Loucy (cell line): ENCODE results near the gene KATNAL2.

Experiments
- EZH2phosphoT487 ChIP-seq: fragments of 200-600 bp; IDR thresholded peaks from 2 replicates; pipeline ENCODE4 v1.6.1; 2018; ENCODE audit warnings: antibody characterized with exemption, mild to moderate bottlenecking, moderate library complexity, borderline replicate concordance
- TF ChIP-seq, protein P1 (sequence below): fragments of 200-600 bp; sonication (generic); conservative IDR thresholded peaks from 2 replicates; pipeline ENCODE4 v1.5.1; 2014; ENCODE audit warnings: mild to moderate bottlenecking, antibody characterized with exemption, low read length

DNA sequence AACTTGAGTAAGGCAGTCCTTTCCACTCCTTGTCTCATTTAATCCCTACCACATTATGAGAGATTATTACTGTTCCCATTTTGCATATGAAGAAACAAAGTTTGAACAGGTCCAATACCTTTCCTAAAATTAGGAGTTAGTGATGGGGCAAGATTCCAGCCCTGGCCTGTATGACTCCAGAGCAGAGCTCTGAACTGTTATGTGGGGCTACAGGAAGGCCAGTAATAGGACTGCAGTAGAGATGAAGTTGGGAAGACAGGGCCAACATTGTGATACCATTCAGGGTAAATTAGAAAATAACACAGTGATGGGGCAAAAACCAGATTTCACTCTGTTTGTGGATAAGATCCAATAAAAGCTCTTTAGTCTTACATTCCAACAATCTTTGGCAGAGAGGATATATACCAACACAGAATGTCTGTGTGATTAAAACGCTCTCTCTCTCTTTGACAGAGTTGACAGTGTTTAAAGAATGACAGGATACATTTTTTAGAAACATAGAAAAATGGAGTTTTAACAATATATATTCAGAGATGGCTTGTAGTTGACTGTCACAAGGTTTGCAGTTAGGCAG lies 22.7 kb downstream of the KATNAL2 start:
- TF ChIP-seq, protein P1, sequence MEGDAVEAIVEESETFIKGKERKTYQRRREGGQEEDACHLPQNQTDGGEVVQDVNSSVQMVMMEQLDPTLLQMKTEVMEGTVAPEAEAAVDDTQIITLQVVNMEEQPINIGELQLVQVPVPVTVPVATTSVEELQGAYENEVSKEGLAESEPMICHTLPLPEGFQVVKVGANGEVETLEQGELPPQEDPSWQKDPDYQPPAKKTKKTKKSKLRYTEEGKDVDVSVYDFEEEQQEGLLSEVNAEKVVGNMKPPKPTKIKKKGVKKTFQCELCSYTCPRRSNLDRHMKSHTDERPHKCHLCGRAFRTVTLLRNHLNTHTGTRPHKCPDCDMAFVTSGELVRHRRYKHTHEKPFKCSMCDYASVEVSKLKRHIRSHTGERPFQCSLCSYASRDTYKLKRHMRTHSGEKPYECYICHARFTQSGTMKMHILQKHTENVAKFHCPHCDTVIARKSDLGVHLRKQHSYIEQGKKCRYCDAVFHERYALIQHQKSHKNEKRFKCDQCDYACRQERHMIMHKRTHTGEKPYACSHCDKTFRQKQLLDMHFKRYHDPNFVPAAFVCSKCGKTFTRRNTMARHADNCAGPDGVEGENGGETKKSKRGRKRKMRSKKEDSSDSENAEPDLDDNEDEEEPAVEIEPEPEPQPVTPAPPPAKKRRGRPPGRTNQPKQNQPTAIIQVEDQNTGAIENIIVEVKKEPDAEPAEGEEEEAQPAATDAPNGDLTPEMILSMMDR: no peak
- TF ChIP-seq EZH2phosphoT487: no peak
